A549 (cell line): ENCODE data around the gene TIE1.

Source experiments
- BHLHE40 ChIP-seq: IDR thresholded peaks from 2 replicates; pipeline ENCODE4 v1.6.1; 2012; ENCODE audit warnings: low read depth, low read length, inconsistent platforms
- CBX2 ChIP-seq: fragments of 200-600 bp; sonication (generic); IDR thresholded peaks from 2 replicates; pipeline ENCODE4 v1.6.1; 2016; ENCODE audit warnings: low read depth, mild to moderate bottlenecking, borderline replicate concordance
- CEBPB ChIP-seq, 2 experiments: fragments of >200 bp in 1 of 2; sonication (Bioruptor Twin) in 1 of 2; formaldehyde crosslinking in 1 of 2; IDR thresholded peaks; 2 replicates each; pipeline ENCODE4 v1.6.1; 2012 to 2016
- CHD4 ChIP-seq: fragments of 200-600 bp; sonication (generic); IDR thresholded peaks from 2 replicates; pipeline ENCODE4 v1.6.1; 2016; ENCODE audit warnings: antibody characterized with exemption, mild to moderate bottlenecking, borderline replicate concordance
- CTCF ChIP-seq: fragments of >200 bp; sonication (Bioruptor Twin); formaldehyde crosslinking; IDR thresholded peaks from 3 replicates; pipeline ENCODE4 v1.5.1; 2016
- ESRRA ChIP-seq: fragments of 150-350 bp; IDR thresholded peaks from 2 replicates; pipeline ENCODE4 v1.6.1; 2014; ENCODE audit warnings: mild to moderate bottlenecking, low read length, borderline replicate concordance
- KDM1A ChIP-seq: fragments of 200-600 bp; sonication (generic); IDR thresholded peaks from 2 replicates; pipeline ENCODE4 v1.6.1; 2016; ENCODE audit warnings: low read depth, mild to moderate bottlenecking
- KDM5A ChIP-seq: fragments of 200-600 bp; sonication (generic); IDR thresholded peaks from 2 replicates; pipeline ENCODE4 v1.6.1; 2016; ENCODE audit warnings: antibody characterized with exemption, mild to moderate bottlenecking
- MAZ ChIP-seq: fragments of 150-350 bp; IDR thresholded peaks from 2 replicates; pipeline ENCODE4 v1.6.1; 2014; ENCODE audit warnings: antibody characterized with exemption, low read depth, low read length, borderline replicate concordance
- PHF8 ChIP-seq: fragments of 200-600 bp; sonication (generic); IDR thresholded peaks from 2 replicates; pipeline ENCODE4 v1.6.1; 2016; ENCODE audit warnings: low read depth, mild to moderate bottlenecking, antibody characterized with exemption, moderate library complexity, borderline replicate concordance
- POLR2A ChIP-seq: IDR thresholded peaks from 2 replicates; pipeline ENCODE4 v1.6.1; 2012; ENCODE audit warnings: mild to moderate bottlenecking, low read length
- RAD21 ChIP-seq, 2 experiments: fragments of >200 bp in 1 of 2; sonication (Bioruptor Twin) in 1 of 2; formaldehyde crosslinking in 1 of 2; IDR thresholded peaks in 1 of 2; conservative IDR thresholded peaks in 1 of 2; 2 replicates in 1 of 2; 3 replicates in 1 of 2; pipeline ENCODE4 v1.6.1; 2012 to 2018; ENCODE audit warnings: inconsistent platforms in 1 of 2
- SREBF2 ChIP-seq: fragments of 450-650 bp; IDR thresholded peaks from 2 replicates; pipeline ENCODE4 v1.6.1; 2014; ENCODE audit warnings: mild to moderate bottlenecking, moderate library complexity

DNA sequence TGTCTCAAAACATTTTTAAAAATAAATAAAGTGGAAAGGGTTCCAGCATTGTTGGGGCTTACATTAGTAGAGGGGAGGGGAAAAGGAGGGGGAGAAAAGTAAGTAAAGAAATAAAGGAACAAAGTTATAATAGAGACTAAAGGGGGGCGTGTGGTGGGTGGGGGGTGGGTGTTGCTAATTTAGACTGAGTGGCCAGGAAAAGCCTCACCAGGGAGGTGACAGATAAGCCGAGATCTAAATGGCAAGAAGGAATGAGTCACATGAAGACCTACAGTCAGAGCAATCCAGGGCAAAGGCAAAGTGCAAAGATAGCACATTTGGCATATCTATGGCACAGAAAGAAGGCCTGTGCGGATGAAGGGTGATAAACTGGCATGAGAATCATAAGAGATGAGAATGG, 44.3 kb downstream of the TIE1 start:
- TF ChIP-seq CTCF (no peak), SREBF2 (no peak), RAD21 (conservative IDR thresholded peaks at IDR 0.05 in 1 of 2, IDR thresholded peaks at IDR 0.05 in 1 of 2) (no peak), PHF8 (no peak), KDM1A (no peak), MAZ (no peak), POLR2A (no peak), KDM5A (no peak), BHLHE40 (no peak), CBX2 (no peak), CHD4 (no peak), CEBPB (IDR thresholded peaks at IDR 0.05) (no peak), ESRRA (no peak)
